SU-DHL-6 (cell line): ENCODE results near the gene SDK2.

Experiments used
- CTCF ChIP-seq: fragments of 200-600 bp; sonication (generic); IDR thresholded peaks from one replicate; pipeline ENCODE4 v1.5.1; 2017; ENCODE audit warnings: antibody characterized with exemption, mild to moderate bottlenecking, low read length, moderate library complexity; ENCODE audit not compliant: insufficient read depth, poor library complexity, severe bottlenecking
- EZH2phosphoT487 ChIP-seq: fragments of 200-600 bp; sonication (generic), shearing (Covaris generic); conservative IDR thresholded peaks from 2 replicates; pipeline ENCODE4 v1.6.1; 2018; ENCODE audit warnings: mild to moderate bottlenecking, antibody characterized with exemption, low read length, moderate library complexity, mixed read lengths

- TF ChIP-seq CTCF (no peak), EZH2phosphoT487 (no peak)
Observed at GRCh38 chr17:73470316-73470826, 173.9 kb downstream of the SDK2 start.
